HCT116 (cell line): ENCODE measurements around the gene DIPK1A. TPM values are rescaled to one million over a fixed set of nuclear protein-coding genes. Genes with fewer than 3 reads are reported as not detected.

Source experiments
- ATAC-seq: fragments of 200-7000 bp; cut with Tn5 transposase; 2 replicates; pipeline ENCODE4 v1.9.1; 2020; ENCODE audit warnings: mild to moderate bottlenecking, moderate library complexity
- BruUV-seq: library from RNA; stranded (reverse); fragments of 400-500 nt; replicated peaks from 2 replicates; lab custom pipeline; 2021; lab: Mats Ljungman, UMichigan
- CTCF ChIA-PET: fragments of 300-600 bp; sonication (Branson Sonifier 250); formaldehyde crosslinking; loops from one replicate; lab custom pipeline; 2021; ENCODE audit warnings: antibody characterized with exemption; lab: Charles Lee
- POLR2A ChIA-PET: fragments of 300-600, 350-600 bp; sonication (Branson Sonifier 250); formaldehyde crosslinking; loops from one replicate; lab custom pipeline; 2021; ENCODE audit warnings: antibody characterized with exemption; lab: Charles Lee
- RAD21 ChIA-PET, 2 experiments: fragments of 300-600 bp; sonication (Branson Sonifier 250); formaldehyde crosslinking; loops; one replicate each; lab custom pipeline; 2023; ENCODE audit warnings: low total read pairs in 2 of 2; ENCODE audit not compliant: uncharacterized antibody in 2 of 2, unreplicated experiment in 2 of 2, low non-redundant PET in 1 of 2; lab: Charles Lee
- DNase-seq: peaks from one replicate; pipeline ENCODE4 v3.0.0-alpha.2; 2010; ENCODE audit warnings: low read depth, low spot score
- H2AFZ ChIP-seq: fragments of 200-600 bp; shearing (Covaris generic), sonication (generic); 2 replicates; pipeline ENCODE4 v1.6.1; 2017; ENCODE audit warnings: low read depth, mixed run types, mixed read lengths, antibody characterized with exemption, low read length; ENCODE audit not compliant: poor library complexity, severe bottlenecking
- H3K27ac ChIP-seq: 2 replicates; pipeline ENCODE4 v1.5.1; 2012; ENCODE audit warnings: low read depth, low read length
- H3K27me3 ChIP-seq: fragments of 200-600 bp; sonication (generic); 2 replicates; pipeline ENCODE4 v1.6.1; 2016; ENCODE audit warnings: mixed run types, low read length, mixed read lengths; ENCODE audit not compliant: insufficient read depth
- H3K36me3 ChIP-seq, 2 experiments: fragments of 200-500 bp in 1 of 2; fragments of 200-600 bp in 1 of 2; sonication (Bioruptor generic) in 1 of 2; sonication (generic) in 1 of 2; 2 replicates each; pipeline versions ENCODE4 v1.5.1 to v1.6.1; 2014 to 2016; ENCODE audit warnings: low read length in 2 of 2, inconsistent platforms in 1 of 2, mixed read lengths in 1 of 2, mixed run types in 1 of 2; ENCODE audit not compliant: insufficient read depth in 2 of 2, control insufficient read depth in 1 of 2
- H3K4me1 ChIP-seq, 2 experiments: fragments of 200-600 bp in 1 of 2; sonication (generic) in 1 of 2; 2 replicates each; pipeline versions ENCODE4 v1.5.1 to v1.6.1; 2012 to 2017; ENCODE audit warnings: low read length in 2 of 2, inconsistent platforms in 1 of 2, mild to moderate bottlenecking in 1 of 2, mixed read lengths in 1 of 2, mixed run types in 1 of 2, moderate library complexity in 1 of 2; ENCODE audit not compliant: insufficient read depth in 2 of 2, control insufficient read depth in 1 of 2
- H3K4me2 ChIP-seq: fragments of 200-600 bp; sonication (generic); 2 replicates; pipeline ENCODE4 v1.6.1; 2017; ENCODE audit warnings: mixed run types, low read length, mixed read lengths
- H3K4me3 ChIP-seq, 2 experiments: fragments of 200-600 bp in 1 of 2; sonication (generic) in 1 of 2; replicated peaks in 1 of 2; 2 replicates each; pipeline ENCODE4 v1.5.1; 2011 to 2016; ENCODE audit warnings: low read length in 2 of 2, control low read depth in 1 of 2, low read depth in 1 of 2, mild to moderate bottlenecking in 1 of 2, mixed read lengths in 1 of 2, mixed run types in 1 of 2
- H3K79me2 ChIP-seq: fragments of 200-600 bp; sonication (generic); 2 replicates; pipeline ENCODE4 v1.6.1; 2017; ENCODE audit warnings: mild to moderate bottlenecking, mixed run types, low read length, moderate library complexity, mixed read lengths; ENCODE audit not compliant: insufficient read depth
- H3K9ac ChIP-seq: fragments of 200-600 bp; sonication (generic); 2 replicates; pipeline ENCODE4 v1.6.1; 2016; ENCODE audit warnings: low read length, mixed read lengths
- H3K9me2 ChIP-seq: fragments of 200-600 bp; sonication (generic), shearing (Covaris generic); 2 replicates; pipeline ENCODE4 v1.6.1; 2017; ENCODE audit warnings: mixed run types, mild to moderate bottlenecking, moderate library complexity; ENCODE audit not compliant: insufficient read depth
- H3K9me3 ChIP-seq, 2 experiments: fragments of 200-500 bp in 1 of 2; fragments of 200-600 bp in 1 of 2; sonication (Bioruptor generic) in 1 of 2; sonication (generic) in 1 of 2; 2 replicates each; pipeline ENCODE4 v1.6.1; 2014 to 2017; ENCODE audit warnings: low read length in 2 of 2, mixed read lengths in 2 of 2, inconsistent platforms in 1 of 2, low read depth in 1 of 2, mild to moderate bottlenecking in 1 of 2, mixed run types in 1 of 2, moderate library complexity in 1 of 2; ENCODE audit not compliant: control insufficient read depth in 1 of 2, insufficient read depth in 1 of 2
- H4K20me1 ChIP-seq: fragments of 200-600 bp; sonication (generic), shearing (Covaris generic); 2 replicates; pipeline ENCODE4 v1.6.1; 2017; ENCODE audit warnings: mixed run types, mild to moderate bottlenecking, moderate library complexity; ENCODE audit not compliant: insufficient read depth
- ATF3 ChIP-seq: IDR thresholded peaks from 2 replicates; pipeline ENCODE4 v1.6.1; 2012
- CBX3 ChIP-seq: IDR thresholded peaks from 2 replicates; pipeline ENCODE4 v1.6.1; 2012; ENCODE audit warnings: low read depth
- CEBPB ChIP-seq: IDR thresholded peaks from 2 replicates; pipeline ENCODE4 v1.6.1; 2012; ENCODE audit warnings: low read depth
- ELF1 ChIP-seq: IDR thresholded peaks from 2 replicates; pipeline ENCODE4 v1.6.1; 2012; ENCODE audit warnings: low read depth, borderline replicate concordance
- EZH2phosphoT487 ChIP-seq: fragments of 200-600 bp; IDR thresholded peaks from 2 replicates; pipeline ENCODE4 v1.6.1; 2018; ENCODE audit warnings: antibody characterized with exemption, borderline replicate concordance
- JUND ChIP-seq: IDR thresholded peaks from 2 replicates; pipeline ENCODE4 v1.6.1; 2012
- MAX ChIP-seq: IDR thresholded peaks from 2 replicates; pipeline ENCODE4 v1.6.1; 2012
- POLR2A ChIP-seq: IDR thresholded peaks from 2 replicates; pipeline ENCODE4 v1.7.0; 2011; ENCODE audit warnings: borderline replicate concordance; ENCODE audit not compliant: insufficient read depth, insufficient read length; ENCODE audit errors: extremely low read depth
- POLR2AphosphoS5 ChIP-seq: IDR thresholded peaks from 2 replicates; pipeline ENCODE4 v1.6.1; 2011; ENCODE audit warnings: mild to moderate bottlenecking, low read depth, low read length, moderate library complexity
- REST ChIP-seq: IDR thresholded peaks from 2 replicates; pipeline ENCODE4 v1.6.1; 2012; ENCODE audit warnings: low read depth
- SRF ChIP-seq: IDR thresholded peaks from 2 replicates; pipeline ENCODE4 v1.6.1; 2012; ENCODE audit warnings: low read depth
- YY1 ChIP-seq: IDR thresholded peaks from 2 replicates; pipeline ENCODE4 v1.6.1; 2011; ENCODE audit warnings: low read length, low read depth, moderate library complexity, mild to moderate bottlenecking; ENCODE audit not compliant: insufficient replicate concordance; ENCODE audit errors: extremely low read depth
- ZBTB33 ChIP-seq: IDR thresholded peaks from 2 replicates; pipeline ENCODE4 v1.6.1; 2011; ENCODE audit warnings: mild to moderate bottlenecking, low read length, moderate library complexity; ENCODE audit not compliant: insufficient replicate concordance; ENCODE audit errors: extremely low read depth
- ZNF274 ChIP-seq: fragments of 200-500 bp; sonication (Bioruptor generic); IDR thresholded peaks from 2 replicates; pipeline ENCODE4 v1.6.1; 2014; ENCODE audit warnings: mild to moderate bottlenecking, low read depth, low read length, inconsistent platforms
- intact Hi-C: fragments of 100-400 bp; cut with micrococcal nuclease; formaldehyde crosslinking; loops from 2 replicates; pipeline ENCODE4 v1.10.0; 2022
- total RNA-seq: library from RNA; stranded (reverse); gene quantifications from one replicate; pipeline ENCODE4 v1.2.1, GENCODE V29; 2021; ENCODE audit not compliant: unreplicated experiment

The DIPK1A gene
- total RNA-seq, 1 experiment from 2014 or later: 4.3 TPM

GRCh38 chr1:92990828-92991227 lies 29.6 kb upstream of the DIPK1A start:
- ATAC-seq (no peak), DNase-seq (no peak)
- H3K9me2 ChIP-seq: no peaks in the 10 kb centered on the region
- no peaks in the 10 kb centered on the region for H3K36me3 ChIP-seq
- no peaks in the 10 kb centered on the region for H3K27me3 ChIP-seq
- TF ChIP-seq ATF3 (no peak), JUND (no peak), CEBPB (no peak), EZH2phosphoT487 (no peak), REST (no peak), ZBTB33 (no peak), CBX3 (no peak), ZNF274 (no peak), YY1 (no peak), ELF1 (no peak), POLR2AphosphoS5 (no peak), POLR2A (no peak), MAX (no peak), SRF (no peak)
- 0 out of 4 replicates have a peak, but pooled peaks cover 0 to 7% of the 10 kb centered on the region in 2 experiments for H3K4me1 ChIP-seq
- H3K9ac ChIP-seq: no peak overlapping the region
- POLR2A ChIA-PET: no interaction called here
- no peaks in the 10 kb centered on the region for H4K20me1 ChIP-seq
- no peaks in the 10 kb centered on the region for H3K9me3 ChIP-seq
- H3K79me2 ChIP-seq: no peaks in the 10 kb centered on the region
- no peak overlapping the region for H3K4me3 ChIP-seq
- CTCF ChIA-PET: interaction anchor here (0.9 kb wide), 1 partner anchor 10 kb away, joined by 3 read pairs; no protein-coding TSS in a partner anchor
- H2AFZ ChIP-seq: no peak overlapping the region
- H3K27ac ChIP-seq: no peak overlapping the region
- RAD21 ChIA-PET: no interaction called here
- intact Hi-C loops: no loop called here
- BruUV-seq: no TSS peak
- no peak overlapping the region for H3K4me2 ChIP-seq
